ENCODE results near the gene AICDA. TPM values are rescaled to one million over a fixed set of nuclear protein-coding genes. Genes with fewer than 3 reads are reported as not detected.
A peak's percentile ranks its signal among the peaks of the same experiment; 100 is the strongest.
"Not testable (repeated sequence)": the region's sequence is repeated elsewhere in the genome, so short reads cannot be mapped to it uniquely, and the experiment has no call there.

AICDA gene
- total RNA-seq, 1 experiment from 2014 or later: not detected

DNA sequence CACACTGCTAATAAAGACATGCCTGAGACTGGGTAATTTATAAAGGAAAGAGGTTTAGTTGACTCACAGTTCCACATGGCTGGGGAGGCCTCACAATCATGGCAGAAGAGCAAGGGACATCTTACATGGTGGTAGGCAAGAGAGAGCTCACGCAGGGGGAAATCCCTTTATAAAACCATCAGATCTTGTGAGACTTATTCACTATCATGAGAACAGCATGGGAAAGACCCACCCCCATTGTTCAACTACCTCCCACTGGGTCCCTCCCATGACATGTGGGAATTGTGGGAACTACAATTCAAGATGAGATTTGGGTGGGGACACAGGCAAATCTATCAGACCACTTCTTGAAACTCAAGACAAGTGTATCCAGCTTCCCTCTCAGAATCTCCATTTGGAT lies 1.2 kb upstream of the AICDA start:
- not testable (repeated sequence) for DNase-seq (ENCODE audit: low read depth)

DNA sequence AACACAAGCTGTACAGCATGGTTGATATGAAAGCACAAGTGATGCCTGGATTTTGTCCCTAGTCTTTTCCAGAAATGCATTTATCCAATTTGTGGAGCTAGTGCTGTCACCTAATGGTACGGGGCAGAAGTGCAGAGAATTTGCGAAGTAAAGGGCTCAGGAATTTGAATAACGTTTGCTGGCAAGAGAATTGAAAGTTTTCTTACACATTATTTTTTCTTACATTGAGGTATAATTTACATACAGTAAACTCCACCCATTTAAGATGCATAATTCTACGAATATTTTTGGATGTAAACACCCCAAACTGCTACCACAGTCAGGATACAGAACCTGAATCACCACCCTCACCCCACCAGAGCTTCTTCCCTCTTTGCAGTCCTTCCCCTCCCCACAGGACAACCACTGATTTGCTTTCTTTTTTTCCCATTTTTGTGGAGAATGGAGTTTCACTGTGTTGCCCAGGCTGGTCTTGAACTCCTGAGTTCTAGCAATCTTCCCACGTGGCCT lies 3.5 kb downstream of the AICDA start:
- DNase-seq (ENCODE audit: low read depth): peak; percentile 50

DNA sequence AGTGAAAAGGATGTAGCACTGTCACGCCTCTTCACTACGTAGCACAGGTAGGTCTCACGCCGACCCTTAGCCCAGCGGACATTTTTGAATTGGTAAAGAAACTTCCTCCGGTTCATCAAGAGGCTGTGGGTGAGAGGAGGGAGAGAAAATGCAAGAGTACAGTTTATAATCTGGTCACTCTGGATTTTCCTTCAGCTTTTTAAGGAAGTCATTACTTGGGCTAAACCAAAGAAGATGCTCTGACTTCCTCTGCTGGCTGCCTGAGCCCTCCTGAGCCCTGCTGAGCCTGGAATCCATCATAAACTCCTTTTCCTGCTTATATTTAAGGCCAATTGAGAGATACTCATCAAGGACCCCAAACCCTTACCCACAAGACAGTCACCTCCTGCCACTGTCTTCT lies 5.8 kb downstream of the AICDA start:
- DNase-seq (ENCODE audit: low read depth): no peak

DNA sequence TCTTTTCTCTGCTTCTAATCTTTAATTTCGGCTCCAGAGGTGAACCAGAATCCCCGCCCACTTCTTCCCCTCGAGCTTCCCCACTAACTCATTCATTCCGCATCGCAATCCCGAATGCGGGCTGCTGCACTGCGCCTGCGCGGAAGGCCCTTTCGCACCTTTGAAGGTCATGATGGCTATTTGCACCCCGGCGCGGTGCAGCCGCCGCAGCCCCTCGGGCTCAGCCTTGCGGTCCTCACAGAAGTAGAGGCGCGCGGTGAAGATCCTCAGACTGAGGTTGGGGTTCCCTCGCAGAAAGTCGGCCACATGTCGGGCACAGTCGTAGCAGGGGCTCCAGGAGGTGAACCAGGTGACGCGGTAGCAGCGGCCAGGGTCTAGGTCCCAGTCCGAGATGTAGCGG lies 7.6 kb downstream of the AICDA start:
- no peak for DNase-seq (ENCODE audit: low read depth)

DNA sequence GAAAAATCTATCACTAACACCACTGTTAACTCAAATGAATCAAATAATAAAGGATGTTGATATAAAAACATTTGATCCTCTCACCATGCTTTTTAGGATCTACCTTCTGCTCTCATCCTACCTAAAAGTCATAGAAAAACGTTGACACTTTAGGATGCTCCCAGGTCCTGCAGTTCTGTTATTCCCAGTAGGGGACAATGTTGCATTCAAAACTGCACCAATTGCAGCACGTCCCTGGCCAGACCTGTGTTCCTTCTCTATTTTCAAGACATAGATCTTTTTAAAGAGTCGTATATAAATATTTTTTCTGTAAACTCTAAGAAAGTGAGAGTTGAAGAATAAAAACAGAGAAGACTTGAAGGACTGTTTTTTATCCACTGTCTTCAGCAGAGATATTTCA lies 8.8 kb downstream of the AICDA start:
- no peak for DNase-seq (ENCODE audit: low read depth)

DNA sequence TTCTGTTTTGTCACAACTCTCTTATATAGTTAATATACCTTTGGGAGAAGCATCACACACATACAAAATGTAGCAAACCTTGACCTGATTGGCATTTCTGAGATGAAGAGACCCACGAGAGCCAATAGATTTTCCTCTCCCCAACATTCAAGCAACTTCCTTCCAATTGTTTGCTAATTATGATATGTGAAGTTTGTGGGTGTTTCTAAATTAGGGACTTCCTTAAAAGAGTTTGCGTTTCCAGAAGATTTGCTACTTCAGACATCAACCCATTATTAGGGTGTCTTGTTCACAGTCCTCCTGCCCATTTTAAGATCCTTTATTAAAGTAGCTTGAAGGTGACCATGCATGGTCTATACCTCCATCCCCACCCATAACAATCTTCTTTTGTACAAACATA lies 9.4 kb downstream of the AICDA start:
- DNase-seq (ENCODE audit: low read depth): no peak

DNA sequence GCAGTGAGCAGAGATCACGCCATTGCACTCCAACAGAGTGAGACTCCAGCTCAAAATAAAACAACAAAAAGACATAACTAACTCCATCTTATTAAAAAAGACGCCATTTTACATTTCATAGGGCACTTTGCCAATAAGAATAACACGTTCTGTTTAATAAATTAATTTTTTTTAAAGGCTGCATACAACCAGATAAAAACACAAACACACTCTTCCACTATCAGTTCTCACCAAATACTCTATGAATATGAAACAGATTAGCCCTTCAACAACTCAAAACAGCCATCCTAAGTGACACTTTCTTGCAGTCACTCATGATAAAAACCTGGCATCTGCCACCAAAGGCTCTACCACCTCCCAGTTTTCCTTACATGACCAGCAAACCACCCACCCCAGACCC lies 16.1 kb downstream of the AICDA start:
- DNase-seq (ENCODE audit: low read depth): no peak

DNA sequence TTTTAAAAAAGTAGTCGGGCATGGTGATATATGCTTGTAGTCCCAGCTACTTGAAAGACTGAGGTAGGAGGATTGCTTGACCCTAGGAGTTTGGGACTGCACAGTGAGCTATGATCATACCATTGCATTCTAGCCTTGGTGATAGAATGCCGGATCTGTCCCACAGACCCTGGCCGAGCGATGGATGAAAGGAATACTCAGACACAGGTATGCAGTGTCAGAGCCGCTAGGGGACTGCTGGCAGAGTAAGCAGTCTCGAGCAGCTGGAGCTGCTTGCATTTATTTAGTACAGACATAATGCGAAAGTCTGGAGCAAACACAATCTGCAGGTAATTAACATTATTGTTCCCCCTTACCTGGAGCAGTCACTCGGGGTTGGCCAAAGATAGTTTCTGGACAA lies 18.6 kb downstream of the AICDA start:
- no peak for DNase-seq (ENCODE audit: low read depth)

DNA sequence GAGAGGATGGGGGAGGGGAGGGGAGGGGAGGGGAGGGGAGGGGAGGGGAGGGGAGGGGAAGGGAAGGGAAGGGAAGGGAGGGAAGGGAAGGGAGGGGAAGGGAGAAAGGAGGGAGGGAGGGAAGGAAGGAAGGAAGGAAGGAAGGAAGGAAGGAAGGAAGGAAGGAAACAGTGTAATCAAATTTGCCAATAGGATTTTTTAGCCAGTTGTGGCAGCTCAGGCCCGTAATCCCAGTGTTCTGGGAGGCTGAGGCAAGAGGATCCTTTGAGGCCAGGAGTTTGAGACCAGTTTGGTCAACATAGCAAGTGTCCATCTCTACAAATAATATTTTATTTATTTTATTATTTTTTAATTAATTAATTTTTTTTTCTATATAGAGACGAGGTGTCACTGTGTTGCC lies 19.4 kb downstream of the AICDA start:
- DNase-seq (ENCODE audit: low read depth): no peak

DNA sequence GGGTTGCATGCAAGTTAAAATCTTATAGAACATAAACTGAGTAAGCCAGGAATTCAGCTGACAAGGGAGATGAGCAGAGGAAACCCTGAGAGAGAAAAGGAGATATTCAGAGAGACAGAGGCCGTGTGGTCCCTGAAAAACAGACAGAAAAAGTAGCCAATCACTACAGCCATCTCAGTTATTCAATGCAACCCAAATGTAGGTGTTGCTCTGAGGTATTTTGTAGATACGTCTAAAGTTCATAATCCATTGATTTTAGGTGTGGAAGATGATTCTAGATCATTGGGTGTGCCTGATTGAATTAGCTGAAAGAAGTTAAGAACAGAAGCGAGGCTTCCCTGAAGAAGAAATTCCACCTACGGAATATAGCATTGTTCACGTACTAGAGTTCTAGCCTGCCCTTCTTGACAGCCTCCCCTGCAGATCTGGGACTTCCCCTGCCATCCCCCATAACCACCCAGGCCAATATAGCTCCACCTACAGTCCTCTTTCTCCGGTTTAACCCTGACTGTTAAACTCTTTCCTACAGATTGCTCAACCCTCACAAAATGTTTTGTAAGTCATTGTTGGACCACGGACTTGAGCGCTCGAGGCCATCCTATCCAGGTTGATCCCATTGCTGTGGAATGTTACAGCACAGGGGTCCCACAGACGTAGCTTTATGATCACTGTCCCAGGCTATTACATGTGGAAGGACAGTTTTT lies 21.7 kb downstream of the AICDA start:
- DNase-seq (ENCODE audit: low read depth): no peak

DNA sequence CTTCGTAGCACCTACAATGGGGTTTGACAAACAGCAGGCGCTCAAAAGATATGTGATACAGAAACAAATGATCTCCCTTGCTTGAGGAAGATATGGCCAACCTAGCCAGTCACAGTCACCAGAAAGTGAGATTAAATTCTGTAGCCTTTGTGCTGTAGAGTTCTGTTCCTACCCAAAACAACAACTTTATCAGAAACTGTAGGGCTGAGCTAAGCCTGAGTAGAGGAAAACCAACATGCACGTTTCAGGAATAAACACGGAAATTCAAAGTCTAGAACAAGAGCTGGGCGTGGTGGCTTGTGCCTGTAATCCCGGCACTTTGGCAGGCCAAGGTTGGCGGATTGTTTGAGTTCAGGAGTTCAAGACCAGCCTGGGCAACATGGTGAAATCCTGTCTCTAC lies 23.0 kb downstream of the AICDA start:
- DNase-seq (ENCODE audit: low read depth): no peak

DNA sequence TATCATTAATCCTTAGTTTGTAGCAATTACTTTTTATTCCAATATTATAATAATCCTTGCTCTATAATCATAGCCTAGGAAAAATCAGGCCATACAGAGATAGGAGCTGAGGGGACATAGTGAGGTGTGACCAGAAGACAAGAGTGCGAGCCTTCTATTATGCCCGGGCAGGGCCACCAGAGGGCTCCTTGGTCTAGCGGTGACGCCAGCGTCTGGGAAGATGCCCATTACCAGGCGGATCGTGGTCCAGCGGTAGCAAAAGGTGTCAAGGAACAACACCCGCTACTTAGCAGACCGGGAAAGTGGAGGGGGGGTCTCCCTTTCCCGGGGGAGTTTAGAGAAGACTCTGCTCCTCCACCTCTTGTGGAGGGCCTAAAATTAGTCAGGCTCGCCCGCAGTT lies 28.2 kb downstream of the AICDA start:
- not testable (repeated sequence) for DNase-seq (ENCODE audit: low read depth)

DNA sequence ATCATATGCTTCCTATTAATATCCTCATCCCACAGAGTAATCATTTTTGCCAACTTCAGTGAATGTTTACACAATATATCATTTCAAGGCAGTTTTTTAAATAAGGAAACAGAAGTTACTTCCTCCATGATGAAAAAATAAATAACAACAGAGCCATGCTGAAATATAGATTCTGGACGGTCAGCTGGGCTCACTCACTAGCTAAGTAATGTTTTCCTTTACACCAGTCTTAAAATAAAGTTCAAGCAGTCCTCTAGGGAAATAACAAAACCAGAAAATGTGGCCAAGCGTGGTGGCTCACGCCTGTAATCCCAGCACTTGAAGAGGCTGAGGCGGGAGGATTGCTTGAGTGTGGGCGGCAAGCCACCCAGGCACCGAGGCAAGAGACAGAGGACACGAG lies 28.7 kb downstream of the AICDA start:
- DNase-seq (ENCODE audit: low read depth): no peak

DNA sequence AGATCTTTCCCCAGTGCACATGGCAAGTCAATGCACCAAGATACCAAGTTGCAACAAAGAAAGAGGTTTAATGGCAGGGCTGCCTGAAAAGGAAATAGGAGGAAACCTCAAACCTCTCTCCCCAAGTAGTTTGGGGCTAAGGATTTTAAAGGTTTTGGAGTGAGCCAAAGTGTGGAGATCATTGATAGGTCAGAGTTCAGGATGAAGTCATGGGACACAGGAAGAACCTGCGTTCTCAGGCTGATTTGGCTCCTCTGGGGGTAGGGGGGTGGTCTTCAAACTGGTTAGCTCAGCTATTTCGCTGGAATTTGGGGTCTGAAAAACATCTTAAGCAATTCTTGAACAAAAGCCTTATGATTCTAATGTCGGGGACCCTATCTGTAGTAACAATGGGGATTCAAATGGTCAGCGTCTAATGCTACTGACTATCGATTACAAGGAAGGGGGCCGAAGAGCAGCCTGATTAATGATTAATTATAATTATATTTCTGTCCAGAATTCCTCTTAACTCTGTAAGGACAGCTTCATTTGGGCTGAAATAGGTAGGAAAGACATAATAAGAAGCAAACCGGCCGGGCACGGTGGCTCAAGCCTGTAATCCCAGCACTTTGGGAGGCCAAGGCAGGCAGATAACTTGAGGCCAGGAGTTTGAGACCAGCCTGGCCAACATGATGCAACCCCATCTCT lies 31.4 kb downstream of the AICDA start:
- no peak for DNase-seq (ENCODE audit: low read depth)

DNA sequence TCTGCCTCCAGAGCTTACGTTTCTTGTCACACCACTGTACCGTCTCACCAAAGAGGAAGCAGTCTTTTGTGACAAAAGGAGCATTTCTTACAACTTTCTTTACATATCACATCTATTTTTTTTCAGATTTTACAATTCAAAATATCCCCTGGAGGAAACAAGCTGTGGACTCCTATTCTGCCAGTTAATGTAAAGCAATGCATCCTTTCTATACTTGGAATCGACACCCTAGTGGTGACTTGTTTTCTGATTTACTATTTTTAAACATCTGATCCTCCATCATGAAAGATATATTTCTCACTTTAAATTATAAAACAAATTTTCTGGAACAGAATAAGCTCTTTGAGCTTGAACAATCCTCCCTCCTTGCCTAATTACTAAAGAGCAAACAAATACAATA lies 34.8 kb downstream of the AICDA start:
- no peak for DNase-seq (ENCODE audit: low read depth)

DNA sequence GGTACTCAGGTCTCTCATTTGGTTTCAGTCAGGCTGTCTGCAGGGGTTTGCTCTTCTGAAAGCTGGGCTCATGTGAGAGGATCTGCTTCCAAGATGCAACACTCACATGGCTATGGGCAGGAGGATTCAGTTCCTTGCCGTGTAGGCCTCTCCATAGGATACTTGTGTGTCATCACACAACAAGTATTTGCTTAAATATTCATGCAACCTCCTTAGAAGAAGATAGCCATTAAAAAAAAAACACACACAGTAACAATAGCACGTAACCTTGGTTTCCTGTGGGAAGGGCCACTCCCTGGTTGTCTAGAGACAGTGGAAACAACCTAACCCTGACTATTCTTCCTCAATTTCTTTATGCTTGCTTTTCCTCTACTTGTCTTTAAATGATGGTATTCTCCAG lies 40.2 kb downstream of the AICDA start:
- DNase-seq (ENCODE audit: low read depth): no peak

DNA sequence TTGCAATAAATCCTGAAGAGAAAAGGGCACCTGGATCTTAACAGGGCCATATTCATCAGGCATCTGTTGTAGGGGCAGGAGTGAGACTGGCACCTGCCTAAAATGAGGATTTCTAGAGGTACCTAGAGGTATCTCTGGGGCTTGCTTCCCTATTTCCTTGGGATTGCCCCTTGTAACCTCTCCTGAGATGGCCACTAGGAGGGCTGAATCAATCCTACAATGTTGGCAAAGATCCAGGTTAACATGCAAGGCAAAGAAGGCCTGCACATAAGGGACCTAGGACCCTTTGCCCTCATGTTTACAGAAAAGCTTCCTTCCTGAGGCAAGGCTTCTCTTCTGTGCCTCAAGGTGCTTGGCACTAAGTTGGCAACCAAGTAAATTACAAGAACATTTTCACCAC lies 46.1 kb downstream of the AICDA start:
- no peak for DNase-seq (ENCODE audit: low read depth)

DNA sequence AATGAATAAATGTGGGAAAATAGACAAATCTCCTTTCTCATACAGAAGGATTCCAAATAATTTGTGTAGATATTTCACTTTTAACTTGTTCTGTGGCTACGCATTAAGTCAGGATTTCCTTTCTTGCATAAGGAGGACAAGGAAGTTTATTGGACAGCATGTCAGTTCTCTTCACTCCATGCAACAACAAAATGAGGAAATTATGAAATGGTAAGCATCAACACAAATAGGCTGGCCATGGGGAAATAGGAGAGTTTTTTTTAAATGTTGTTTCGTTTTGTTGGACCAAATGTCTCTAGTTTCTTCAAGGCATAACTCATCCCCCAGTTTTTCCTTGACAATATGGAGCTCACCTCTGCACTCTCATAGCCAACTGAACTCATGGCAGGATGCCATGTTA lies 46.6 kb downstream of the AICDA start:
- DNase-seq (ENCODE audit: low read depth): not testable (repeated sequence)

DNA sequence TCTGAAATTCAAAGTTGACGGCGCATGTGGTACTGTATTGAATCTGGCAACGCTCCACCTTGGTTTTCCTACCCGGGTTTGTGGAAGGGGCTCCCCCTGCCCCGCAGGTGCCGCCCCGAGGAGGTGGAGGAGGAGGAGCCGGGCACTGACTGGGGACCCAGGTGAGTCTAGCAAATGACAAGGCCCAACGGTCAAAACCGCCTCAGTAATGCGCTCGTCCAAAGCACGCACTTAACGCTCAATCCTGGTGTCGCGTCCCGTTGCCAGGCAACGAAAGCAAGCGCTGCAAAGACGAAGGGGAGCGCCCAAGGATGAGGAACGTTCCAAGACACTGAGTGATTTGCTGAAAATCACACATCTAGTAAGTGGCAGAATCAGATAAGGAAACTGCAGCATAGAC lies 48.0 kb downstream of the AICDA start:
- no peak for DNase-seq (ENCODE audit: low read depth)

DNA sequence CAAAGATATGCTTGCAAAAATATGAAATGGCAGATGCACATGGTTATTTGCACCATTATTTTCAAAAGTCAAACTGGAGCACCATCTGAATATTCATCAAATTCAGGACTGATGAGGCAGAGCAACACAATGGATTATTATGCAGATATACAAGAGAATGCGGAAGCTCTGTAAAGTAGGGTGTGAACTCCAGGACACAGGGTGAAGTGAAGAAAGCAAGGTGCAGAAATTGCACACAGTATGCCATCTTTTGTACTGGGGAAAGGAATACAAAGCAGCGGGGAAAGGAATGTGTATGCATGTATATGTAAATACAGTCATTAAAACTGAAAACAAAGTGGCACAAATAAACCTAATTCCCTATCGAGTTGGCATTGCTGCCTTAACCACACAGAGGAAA lies 49.3 kb downstream of the AICDA start:
- DNase-seq (ENCODE audit: low read depth): no peak

DNA sequence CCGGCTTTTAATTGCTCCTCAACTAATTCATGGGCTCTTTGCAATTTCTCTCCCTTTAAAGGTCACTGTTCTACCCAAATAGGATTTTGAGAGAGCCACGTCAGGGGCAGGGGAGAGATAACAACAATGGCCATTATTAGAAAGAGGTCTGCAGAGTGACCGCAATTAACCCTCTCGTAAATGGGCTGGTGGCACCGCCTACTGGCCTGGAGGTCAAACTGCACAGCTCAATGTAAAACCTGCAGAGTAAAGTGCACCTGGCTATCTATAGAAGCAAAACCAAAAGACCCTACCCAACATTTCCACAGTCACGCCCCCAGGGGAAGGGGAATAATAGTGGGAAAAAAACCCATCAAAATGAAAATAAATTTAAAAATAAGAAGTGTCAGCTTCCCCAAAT lies 50.3 kb downstream of the AICDA start:
- DNase-seq (ENCODE audit: low read depth): no peak

DNA sequence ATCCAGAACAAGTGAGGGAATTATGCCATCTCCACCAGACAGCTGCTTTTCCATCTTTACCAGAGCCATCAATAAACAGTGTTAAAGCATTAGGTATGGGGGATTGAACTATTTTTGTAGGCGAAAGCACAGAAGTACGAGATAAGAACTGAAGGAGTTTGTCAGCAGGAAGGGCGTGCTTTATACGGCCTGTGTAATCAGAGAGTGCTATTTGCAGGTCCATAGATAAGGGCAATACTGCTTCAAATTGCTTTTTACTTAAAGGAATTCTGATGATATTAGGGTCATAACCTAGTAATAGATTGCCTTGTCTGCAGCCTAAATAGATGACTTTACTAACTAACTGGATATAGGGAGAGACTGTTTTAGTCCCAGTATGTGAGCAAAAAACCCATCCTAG lies 51.6 kb downstream of the AICDA start:
- DNase-seq (ENCODE audit: low read depth): no peak

DNA sequence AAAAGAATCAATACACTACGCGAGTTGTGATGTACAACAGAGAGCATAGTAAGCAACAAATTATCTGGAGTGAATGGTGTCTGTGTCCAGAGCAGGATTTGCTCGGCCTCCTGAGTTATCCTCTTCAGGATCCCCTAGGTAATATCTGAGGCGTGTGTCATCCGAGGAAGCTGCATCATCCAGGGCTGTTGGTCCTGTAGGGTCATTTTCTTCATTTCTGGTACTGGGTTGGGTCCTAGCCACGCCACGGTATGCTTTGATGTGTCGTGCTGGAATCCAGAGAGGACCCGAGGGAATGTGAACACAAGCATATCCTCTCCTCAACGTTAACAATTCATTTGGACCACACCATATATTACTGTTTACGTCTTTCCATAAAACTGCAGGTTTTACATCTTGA lies 53.0 kb downstream of the AICDA start:
- no peak for DNase-seq (ENCODE audit: low read depth)

All from LHCN-M2 (cell line).